ENCODE data around the gene TENT4B. TPM values are rescaled to one million over a fixed set of nuclear protein-coding genes. Genes with fewer than 3 reads are reported as not detected.

TENT4B gene
- total and polyA plus RNA-seq, 2 experiments from 2014 or later: 7.7 to 14.8 TPM

DNA sequence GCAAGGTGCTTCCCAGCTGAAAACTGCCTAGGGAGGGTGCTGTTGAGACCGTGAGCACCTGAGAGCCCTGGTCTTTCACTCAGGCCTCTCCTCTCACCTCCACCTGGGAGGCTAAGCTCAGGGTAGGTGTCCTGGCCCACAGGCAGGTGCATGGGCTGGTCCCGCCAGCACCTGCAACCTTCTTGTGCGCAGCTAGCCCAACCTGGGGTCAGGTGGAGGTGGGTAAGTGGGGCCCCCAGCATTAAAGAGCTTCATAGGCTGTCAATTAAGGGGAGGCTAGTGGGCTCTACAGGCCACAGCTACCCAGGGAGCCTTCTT is 122.0 kb downstream of the TENT4B start:
- Histone ChIP-seq H3K27ac (no peak overlapping the region), H4K20me1 (ENCODE audit: insufficient read depth, poor library complexity, severe bottlenecking) (no peaks in the 10 kb centered on the region), H3K36me3 (replicated peaks; ENCODE audit: insufficient read depth, low read depth) (no peaks in the 10 kb centered on the region), H3K79me2 (no peaks in the 10 kb centered on the region), H3K4me3 (no peak overlapping the region), H3K9me3 (ENCODE audit: low read depth) (no peaks in the 10 kb centered on the region), H3K27me3 (no peaks in the 10 kb centered on the region), H2AFZ (no peak overlapping the region), H3K4me2 (no peak overlapping the region), H3K9me2 (replicated peaks; ENCODE audit: insufficient read depth) (no peaks in the 10 kb centered on the region), H3K4me1 (ENCODE audit: insufficient read depth) (no peaks in the 10 kb centered on the region)
- no peak for DNase-seq (ENCODE audit: low spot score)
- 98% methylated on average over 3 of the region's 3 CpGs for WGBS (ENCODE audit: low lambda C conversion rate, missing lambda C conversion rate)
- TF ChIP-seq CTCF (IDR thresholded peaks at IDR 0.05; ENCODE audit: poor library complexity): no peak
- no peak for TF ChIP-seq EZH2 (IDR thresholded peaks at IDR 0.05; ENCODE audit: borderline replicate concordance)
- no peak for TF ChIP-seq EZH2phosphoT487 (IDR thresholded peaks at IDR 0.05; ENCODE audit: low read depth, severe bottlenecking, unreplicated experiment)

GRCh38 chr16:50275428-50276325 is 122.6 kb downstream of the TENT4B start:
- Histone ChIP-seq H3K9me3 (ENCODE audit: low read depth) (no peaks in the 10 kb centered on the region), H2AFZ (no peak overlapping the region), H3K4me1 (ENCODE audit: insufficient read depth) (no peaks in the 10 kb centered on the region), H3K4me2 (no peak overlapping the region), H3K36me3 (replicated peaks; ENCODE audit: insufficient read depth, low read depth) (no peaks in the 10 kb centered on the region), H3K27ac (no peak overlapping the region), H3K79me2 (no peaks in the 10 kb centered on the region), H3K9me2 (replicated peaks; ENCODE audit: insufficient read depth) (no peaks in the 10 kb centered on the region), H4K20me1 (ENCODE audit: insufficient read depth, poor library complexity, severe bottlenecking) (no peaks in the 10 kb centered on the region), H3K4me3 (no peak overlapping the region), H3K27me3 (no peaks in the 10 kb centered on the region)
- DNase-seq (ENCODE audit: low spot score): no peak
- no peak for TF ChIP-seq EZH2 (IDR thresholded peaks at IDR 0.05; ENCODE audit: borderline replicate concordance)
- no peak for TF ChIP-seq CTCF (IDR thresholded peaks at IDR 0.05; ENCODE audit: poor library complexity)
- TF ChIP-seq EZH2phosphoT487 (IDR thresholded peaks at IDR 0.05; ENCODE audit: low read depth, severe bottlenecking, unreplicated experiment): no peak
- WGBS (ENCODE audit: low lambda C conversion rate, missing lambda C conversion rate): 86% methylated on average over 12 of the region's 12 CpGs

GRCh38 chr16:50276326-50276640 is 123.2 kb downstream of the TENT4B start:
- no peaks in the 10 kb centered on the region for H3K79me2 ChIP-seq
- H2AFZ ChIP-seq: no peak overlapping the region
- 97% methylated on average over 2 of the region's 2 CpGs for WGBS (ENCODE audit: low lambda C conversion rate, missing lambda C conversion rate)
- no peak overlapping the region for H3K4me3 ChIP-seq
- TF ChIP-seq CTCF (IDR thresholded peaks at IDR 0.05; ENCODE audit: poor library complexity) (no peak), EZH2phosphoT487 (IDR thresholded peaks at IDR 0.05; ENCODE audit: low read depth, severe bottlenecking, unreplicated experiment) (no peak), EZH2 (IDR thresholded peaks at IDR 0.05; ENCODE audit: borderline replicate concordance) (no peak)
- H3K9me3 ChIP-seq (ENCODE audit: low read depth): no peaks in the 10 kb centered on the region
- no peaks in the 10 kb centered on the region for H3K27me3 ChIP-seq
- H3K27ac ChIP-seq: no peak overlapping the region
- no peaks in the 10 kb centered on the region for H4K20me1 ChIP-seq (ENCODE audit: insufficient read depth, poor library complexity, severe bottlenecking)
- H3K9me2 ChIP-seq (replicated peaks; ENCODE audit: insufficient read depth): no peaks in the 10 kb centered on the region
- no peaks in the 10 kb centered on the region for H3K36me3 ChIP-seq (replicated peaks; ENCODE audit: insufficient read depth, low read depth)
- DNase-seq (ENCODE audit: low spot score): no peak
- H3K4me2 ChIP-seq: no peak overlapping the region
- H3K4me1 ChIP-seq (ENCODE audit: insufficient read depth): no peaks in the 10 kb centered on the region

Measured in hepatocyte (in vitro differentiated cells).